HG02798 (cell line): Measurements from ENCODE around the gene MBD3L2B.

Source experiments
- ATAC-seq: cut with Tn5 transposase; IDR thresholded peaks from one replicate; pipeline ENCODE4 v1.9.1; 2021; ENCODE audit warnings: mild to moderate bottlenecking; ENCODE audit not compliant: unreplicated experiment, poor library complexity

Gene MBD3L2B

DNA sequence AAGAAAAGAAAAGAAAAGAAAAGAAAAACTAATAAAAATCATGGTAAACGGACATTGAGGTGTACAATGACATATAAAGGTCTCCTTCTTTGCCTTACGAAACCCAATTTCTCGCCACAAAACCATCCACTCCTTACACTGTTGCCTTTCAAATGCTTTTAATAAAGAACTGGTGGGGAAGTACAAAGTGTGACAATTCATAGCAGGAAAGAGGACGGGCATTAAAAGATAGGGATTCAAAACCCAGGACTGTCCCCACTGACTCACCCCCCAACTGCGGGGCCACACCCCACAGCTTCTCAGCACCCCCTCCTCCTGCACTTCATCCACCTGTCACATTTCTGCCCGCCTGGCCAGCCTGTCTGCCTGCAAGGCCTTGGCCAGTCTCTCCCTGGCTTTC lies 2.4 kb downstream of the MBD3L2B start:
- ATAC-seq: no peak

DNA sequence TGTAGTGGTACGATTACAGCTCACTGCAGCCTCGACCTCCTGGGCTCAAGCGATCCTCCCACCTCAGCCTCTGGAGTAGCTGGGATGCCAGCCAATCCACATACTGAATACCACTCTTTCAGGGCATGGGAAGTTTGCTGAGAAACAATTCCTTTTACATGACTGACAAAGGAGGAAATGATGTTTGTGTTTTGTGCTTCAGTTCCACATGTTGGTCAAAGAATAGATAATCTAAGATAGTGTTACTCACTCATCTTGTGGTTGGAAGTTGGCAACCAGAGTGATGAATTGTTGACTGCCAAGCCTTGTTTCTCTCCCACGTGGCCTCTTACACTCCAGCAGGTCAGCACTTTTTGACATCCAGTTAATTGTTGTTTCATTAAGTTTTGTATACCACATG lies 7.6 kb downstream of the MBD3L2B start:
- ATAC-seq: no peak

DNA sequence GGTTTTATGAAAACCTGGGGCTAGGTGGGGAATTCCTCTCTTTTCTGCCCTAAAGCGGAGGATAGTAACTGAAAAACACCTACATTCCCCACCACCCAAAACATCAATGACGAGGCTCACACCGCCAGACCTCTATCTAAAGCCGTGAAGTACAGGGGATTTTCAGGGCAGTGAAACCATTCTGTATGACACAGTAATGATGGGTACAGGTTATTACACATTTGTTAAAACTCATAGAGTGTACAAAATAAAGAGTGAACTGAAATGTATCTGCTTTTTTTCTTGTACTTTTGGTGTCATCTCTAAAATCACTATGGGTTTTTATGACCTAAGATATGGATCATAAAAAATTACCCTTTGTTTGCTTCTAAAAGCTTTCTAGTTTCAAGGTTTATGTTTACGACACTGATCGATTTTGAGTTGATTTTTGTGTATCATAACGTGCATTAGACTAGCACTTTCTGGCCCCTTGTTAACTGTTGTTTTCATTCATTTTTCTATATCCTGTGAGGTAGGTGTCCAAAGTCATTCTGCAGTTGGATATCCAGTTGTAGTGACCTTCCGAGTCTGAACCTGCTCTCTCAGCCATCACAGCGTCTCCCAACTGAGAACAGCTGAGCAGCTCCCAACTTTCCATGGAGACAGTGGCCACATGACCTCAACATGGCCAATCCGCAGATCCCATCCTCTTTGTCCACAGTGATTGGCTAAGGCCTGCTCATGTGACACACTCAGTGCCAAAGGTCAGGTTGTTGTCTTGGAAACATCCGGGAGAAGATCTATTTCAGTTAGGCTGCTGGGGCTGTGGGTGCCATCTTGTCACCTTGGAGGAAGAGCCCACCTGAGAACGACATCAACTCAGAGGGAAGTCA lies 10.3 kb downstream of the MBD3L2B start:
- no peak for ATAC-seq

DNA sequence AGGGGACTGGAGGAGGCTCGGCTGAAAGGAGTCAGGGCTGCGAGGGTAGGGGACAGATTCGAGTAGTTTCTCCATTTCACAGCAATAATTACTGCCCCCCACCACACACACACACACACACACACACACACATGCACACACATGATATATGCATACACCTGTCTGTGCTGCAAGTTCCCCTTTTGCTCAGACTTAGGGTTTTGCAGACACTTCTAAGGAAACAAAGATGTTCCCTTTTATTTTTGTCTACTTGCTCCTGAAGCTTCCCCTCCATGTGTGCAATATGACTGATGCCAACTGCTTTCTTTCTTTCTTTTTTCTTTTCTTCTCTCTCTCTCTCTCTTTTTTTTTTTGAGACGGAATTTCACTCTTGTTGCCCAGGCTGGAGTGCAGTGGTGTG lies 13.4 kb downstream of the MBD3L2B start:
- no peak for ATAC-seq

DNA sequence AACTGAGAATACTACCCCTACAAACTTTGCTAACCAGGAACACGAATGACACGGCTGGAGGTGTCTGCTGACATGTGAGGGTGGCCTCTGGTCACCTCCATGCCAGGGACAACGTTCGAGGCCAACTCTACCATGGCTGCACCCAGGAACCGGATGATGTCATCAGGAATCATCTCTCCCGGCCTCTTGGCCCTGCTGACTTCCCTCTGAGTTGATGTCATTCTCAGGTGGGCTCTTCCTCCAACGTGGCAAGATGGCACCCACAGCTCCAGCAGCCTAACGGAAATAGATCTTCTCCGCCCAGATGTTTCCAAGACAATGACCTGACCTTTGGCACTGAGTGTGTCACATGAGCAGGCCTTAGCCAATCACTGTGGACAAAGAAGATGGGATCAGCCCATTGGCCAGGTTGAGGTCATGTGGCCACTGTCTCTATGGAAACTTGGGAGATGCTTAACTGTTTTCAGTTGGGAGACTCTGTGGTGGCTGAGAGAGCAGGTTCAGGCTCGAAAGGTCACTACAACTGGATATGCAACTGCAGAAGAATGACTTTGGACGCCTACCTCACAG lies 15.0 kb downstream of the MBD3L2B start:
- ATAC-seq: no peak

DNA sequence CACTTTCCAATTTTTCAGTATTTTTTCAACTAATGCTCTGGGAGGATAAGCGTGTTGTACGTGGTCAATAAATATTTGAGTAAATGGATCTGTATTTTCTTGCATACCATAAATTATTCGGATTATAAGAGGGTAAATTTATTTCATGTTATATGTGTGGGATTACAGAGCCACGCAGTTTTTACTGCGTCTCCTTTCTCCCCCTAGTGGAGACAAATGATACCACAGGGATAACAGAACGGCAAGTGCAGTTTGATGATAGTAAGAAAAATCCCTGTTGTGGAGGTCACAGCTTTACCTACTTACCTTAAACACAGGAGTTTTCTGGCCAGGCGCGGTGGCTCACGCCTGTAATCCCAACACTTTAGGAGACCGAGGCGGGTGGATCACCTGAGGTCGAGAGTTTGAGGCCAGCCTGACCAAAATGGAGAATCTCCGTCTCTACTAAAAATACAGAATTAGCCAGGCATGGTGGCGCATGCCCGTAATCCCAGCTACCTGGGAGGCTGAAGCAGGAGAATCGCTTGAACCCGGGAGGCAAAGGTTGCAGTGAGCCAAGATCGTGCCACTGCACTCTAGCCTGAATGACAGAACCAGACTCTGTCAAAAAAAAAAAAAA lies 16.8 kb downstream of the MBD3L2B start:
- ATAC-seq: no peak

DNA sequence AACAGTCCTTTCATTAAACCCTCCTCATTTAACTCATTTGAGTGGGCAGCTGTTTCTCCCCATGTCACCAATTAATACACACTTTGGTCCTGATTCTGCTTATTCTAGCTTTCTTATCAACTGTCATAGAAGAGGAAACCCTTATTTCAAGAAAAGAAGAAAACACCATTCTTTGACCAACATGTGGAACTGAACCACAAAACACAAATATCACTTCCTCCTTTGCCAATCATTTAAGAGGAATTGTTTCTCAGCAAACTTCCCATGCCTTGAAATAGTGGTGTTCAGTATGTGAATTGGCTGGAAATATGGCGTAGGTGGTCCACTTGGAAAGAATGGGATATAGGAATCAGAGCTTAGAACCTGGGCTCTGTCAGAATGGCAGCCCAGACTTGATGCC lies 20.4 kb downstream of the MBD3L2B start:
- ATAC-seq: no peak

DNA sequence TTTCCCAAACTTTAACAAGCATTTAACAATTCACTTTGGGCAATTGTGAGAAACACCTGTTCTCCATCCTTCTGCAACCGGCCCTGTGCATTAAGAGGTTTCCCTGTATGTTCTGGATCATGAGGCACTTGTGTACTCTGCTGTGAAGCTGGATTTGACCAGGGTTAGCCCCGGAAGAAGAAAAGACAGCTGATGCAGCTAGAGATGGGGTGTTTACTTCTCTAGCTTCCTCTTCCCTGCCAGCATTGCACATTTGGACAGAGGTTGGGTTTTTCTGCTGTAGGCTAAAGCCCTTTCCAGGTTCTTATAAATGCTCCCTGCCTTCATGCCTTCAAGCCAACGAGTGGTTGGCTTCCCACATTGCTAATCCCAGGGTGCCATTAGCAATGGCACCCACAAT lies 20.9 kb downstream of the MBD3L2B start:
- ATAC-seq: no peak

DNA sequence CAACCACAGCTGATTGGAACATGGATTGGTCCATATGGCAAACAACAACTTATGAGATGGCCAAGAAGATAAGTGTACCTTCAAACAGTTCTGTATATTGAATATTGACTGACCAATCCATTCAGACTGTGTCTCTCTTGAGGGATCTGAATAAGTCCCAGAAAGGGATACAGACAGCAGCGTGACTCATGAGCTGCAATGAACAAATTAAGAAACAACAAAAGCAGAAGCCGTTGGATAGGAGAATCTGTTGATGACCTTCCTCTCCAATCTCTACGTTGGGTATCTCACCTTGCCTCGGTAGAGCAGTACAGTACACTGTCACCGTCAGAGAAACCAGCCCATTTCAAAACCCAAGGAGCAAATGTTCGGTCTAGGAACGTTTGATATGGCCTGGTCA lies 21.3 kb downstream of the MBD3L2B start:
- ATAC-seq: no peak

DNA sequence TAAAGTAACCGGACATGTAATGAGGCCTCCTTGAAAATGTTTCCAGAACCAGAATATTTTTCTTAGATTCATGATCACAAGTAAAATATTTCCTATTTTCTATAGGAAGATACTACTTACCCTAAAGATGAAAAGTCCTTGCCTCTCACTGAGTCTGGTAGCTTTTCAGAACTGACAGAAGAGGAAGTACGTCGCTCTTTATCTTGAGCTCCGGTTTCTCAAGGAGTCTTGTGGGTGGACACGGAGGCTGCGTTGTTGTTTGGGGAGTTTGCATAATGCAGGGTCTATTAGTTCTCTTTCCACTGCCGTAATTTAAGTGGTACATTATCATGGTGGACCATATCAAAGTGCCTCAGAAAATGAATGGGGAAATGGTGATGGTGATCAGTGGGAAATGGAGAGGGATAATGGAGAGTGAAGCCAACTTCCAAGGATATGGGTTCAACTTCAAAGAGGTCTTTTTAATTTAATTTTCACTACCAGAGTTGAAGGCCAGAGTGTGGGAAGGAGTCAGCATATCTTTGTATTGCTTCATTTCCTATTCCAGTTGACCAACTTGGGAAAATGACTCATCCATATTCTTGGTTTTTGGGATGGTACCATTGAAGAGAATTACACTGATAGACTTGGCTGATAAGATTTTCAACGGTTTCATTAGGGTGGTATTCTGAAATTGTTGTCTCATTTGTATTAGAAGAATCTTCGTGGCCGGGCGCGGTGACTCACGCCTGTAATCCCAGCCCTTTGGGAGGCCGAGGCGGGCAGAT lies 23.4 kb downstream of the MBD3L2B start:
- no peak for ATAC-seq

DNA sequence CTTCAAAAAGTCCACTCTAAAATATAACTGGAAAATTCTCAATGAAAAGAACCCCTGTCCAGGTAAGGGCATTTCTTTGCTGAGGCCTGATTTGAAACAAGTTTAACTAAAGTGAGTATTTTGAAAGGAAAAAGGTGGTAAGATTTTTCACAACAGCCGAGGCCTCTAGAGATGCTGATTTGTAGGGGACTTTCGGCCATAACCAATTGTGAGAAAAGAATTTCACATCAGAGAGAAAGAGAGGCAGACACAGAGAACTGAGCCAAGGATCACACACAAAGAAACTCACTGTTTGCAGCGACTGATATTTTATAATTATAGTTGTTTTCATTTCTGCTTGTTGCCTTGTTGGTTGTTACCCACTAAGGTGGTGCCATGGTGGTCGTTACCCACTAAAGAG lies 24.4 kb downstream of the MBD3L2B start:
- ATAC-seq: no peak

DNA sequence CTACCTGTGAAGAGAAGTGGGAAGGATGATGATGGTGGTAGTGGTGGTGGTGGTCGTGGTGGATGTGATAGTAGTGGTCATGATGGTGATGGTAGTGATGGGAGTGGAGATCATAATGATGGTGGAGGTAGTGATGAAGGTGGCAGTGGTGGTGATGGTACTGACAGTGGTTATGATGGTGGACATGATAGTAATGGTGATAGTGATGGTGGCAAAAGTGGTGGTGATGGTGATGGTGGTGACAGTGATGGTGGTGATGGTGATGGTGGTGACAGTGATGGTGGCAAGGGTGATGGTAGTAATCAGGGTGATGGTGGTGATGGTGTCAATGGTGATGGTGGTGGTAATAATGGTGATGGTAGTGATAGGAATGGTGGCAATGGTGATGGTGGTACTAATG lies 26.2 kb downstream of the MBD3L2B start:
- ATAC-seq: no peak

DNA sequence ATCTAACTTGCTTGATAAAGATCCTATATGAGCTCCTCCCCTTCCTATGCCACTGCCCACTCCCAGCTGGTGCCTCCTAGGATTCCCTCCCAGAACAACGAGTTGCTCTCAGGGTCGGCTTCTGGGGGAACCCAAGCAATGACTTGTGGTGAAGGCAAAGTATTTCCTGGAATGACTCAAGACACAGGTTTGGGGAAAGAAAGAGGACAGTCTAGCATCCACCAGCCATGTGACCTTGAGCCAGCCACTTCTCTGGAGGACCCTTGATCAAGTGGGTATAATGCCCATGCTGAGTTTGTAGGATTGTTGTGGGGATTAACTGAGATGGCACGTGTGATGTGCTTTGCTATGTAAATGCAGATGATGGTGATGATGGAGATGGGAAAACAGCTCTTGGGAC lies 33.0 kb downstream of the MBD3L2B start:
- no peak for ATAC-seq

DNA sequence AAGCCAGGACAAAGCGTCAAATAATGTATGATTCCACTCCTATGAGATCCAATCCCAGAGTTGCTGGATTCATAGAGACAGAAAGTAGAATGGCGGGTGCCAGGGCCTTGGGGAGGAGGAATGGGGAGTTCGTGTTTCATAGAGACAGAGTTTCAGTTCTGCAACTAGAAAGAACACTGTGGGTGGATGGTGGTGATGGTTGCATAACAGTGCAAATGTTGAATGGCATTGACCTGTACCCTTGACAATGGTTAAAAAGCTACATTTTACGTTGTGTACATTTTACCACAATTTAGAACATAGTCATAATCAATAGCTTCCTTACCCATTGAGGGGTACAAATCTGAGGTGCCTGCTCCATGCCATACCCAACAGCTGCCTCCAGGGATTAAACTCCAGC lies 33.4 kb downstream of the MBD3L2B start:
- ATAC-seq: no peak

DNA sequence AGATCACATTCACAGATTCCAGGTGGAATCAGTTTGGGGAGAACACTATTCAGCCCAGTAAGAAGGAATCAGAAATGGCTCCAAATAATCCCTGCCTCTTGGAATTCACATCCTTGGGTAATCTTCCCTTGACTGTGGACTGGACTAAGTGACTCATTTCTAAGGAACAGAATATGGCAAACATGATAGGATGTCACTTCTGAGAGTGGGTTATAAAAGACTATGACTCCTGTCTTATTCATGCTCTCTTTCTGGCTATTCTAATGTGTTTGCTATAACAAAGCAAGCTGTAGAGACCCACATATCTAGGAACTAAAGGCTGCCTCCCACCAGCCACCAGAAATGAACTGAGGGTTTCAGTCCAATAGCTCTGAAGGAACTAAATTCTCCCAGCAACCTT lies 37.8 kb downstream of the MBD3L2B start:
- ATAC-seq: no peak

DNA sequence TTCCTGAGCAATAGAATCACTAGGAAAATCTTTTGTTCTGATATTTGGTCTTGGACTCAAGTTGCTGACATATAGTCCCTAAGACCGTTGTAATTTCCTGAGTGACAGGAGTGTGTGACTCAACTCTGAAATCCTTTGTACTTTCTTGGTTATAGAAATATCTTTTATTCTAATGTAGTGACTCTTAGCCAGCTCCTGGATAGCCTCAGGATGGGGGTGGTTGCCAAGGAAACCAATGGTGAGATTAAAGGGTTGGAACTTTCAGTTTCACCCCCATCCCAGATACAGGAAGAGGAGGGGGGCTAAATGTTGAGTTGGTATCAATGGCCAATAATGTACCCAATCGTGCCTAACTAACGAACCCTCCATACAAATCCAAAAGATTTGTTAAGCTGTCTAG lies 41.8 kb downstream of the MBD3L2B start:
- ATAC-seq: no peak

DNA sequence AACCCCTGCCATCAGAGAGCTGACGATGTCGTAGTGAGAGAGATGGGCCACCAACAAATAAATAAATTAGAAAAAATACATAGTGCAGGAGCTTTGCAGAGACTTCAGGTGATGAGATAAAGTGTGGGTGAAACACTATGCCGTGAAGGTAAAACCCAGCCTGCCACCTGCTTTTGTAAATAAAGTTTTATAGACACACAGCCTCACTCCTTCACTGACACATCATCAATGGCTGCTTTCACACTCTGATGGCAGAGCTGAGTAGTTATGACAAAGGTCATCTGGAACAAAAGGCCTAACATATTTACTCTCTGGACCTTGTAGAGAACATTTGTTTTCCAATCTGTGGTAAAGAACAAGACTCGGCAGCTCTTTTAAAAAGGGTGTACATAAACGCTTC lies 45.0 kb downstream of the MBD3L2B start:
- no peak for ATAC-seq

DNA sequence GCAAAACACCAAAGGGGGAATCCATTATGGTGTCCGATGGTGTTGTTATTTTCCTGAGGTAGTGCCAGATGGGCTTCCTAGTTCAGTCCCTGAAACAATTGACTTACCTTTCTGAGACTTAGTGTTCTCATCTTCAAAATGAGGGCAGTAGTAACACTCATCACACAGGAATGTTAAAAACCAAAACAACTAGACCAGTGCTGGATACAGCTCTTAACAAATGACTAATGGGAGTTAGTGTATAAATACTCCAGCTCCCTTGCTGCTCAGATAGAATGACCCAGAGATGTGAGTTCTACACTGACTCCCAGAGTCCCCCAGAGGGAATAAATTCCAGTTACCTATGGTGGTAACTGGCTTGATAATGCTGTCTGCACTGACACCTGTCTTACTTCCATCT lies 49.9 kb downstream of the MBD3L2B start:
- ATAC-seq: no peak

DNA sequence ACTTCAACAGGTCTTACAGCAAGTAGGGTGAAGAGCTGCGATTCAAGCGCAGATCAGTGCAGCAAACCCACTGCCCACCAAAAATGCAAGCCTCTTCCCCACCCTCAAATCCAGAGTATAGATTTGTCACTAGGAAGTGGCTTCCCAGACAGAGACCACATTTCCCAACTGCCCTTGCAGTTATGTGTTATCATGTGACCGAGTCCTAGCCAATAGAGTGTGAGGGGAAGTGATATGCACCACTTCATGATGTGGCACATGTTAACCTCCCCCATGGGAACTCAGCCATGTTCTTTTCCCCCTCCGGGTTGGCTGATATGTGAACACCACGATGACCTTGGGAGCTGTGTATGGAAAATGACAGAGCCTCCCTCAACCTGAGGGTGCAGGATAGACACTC lies 50.8 kb downstream of the MBD3L2B start:
- no peak for ATAC-seq

DNA sequence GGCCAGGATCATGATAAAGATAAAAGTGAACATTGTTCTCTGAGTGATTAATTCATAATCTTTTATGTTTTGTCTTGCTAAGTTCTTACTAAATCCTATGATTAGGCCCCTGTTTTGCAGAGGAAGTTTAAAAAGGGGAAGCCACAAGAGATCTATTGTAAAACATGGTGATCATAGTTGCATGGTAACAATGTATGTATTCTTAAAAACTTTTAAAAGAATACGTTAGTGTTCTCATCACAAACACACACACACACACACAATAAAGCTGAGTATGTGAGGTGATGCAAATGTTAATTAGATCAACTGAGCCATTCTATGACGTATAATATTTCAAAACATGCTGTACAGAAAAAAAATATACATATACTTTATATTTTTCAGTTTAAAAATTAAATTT lies 51.2 kb downstream of the MBD3L2B start:
- no peak for ATAC-seq

DNA sequence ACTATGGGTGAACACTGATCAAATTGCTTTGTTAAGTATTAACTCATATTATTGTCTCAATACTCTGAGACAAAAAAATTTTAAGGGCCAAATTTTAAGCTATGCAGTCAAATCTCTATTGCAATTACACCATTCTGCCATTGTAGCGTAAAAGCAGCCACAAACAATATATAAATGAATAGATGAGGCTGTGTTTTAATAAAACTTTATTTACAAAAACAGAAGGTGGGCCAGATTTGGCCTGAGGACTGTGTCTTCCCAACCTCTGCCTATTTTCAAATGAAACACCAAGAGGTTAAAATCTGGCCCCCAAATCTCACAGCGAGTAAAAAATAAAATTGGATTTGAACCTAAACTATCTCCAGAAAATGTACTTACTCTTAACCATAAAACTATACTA lies 51.7 kb downstream of the MBD3L2B start:
- no peak for ATAC-seq
